Stimulated activated naive CD8-positive, alpha-beta T cell treated with anti-CD3 and anti-CD28 coated beads, Interleukin-15, Interleukin-2, amounts not matched to agents 100 U/mL and 50 U/mL, for 24 hours (primary cell): ENCODE results near the gene POP7.

Experiments used
- ATAC-seq: fragments of 150-1000 bp; cut with Tn5 transposase; one replicate; pipeline ENCODE4 v1.10.0; 2021
- DNase-seq: peaks from one replicate; pipeline ENCODE4 v3.0.0; 2021

Gene POP7

DNA sequence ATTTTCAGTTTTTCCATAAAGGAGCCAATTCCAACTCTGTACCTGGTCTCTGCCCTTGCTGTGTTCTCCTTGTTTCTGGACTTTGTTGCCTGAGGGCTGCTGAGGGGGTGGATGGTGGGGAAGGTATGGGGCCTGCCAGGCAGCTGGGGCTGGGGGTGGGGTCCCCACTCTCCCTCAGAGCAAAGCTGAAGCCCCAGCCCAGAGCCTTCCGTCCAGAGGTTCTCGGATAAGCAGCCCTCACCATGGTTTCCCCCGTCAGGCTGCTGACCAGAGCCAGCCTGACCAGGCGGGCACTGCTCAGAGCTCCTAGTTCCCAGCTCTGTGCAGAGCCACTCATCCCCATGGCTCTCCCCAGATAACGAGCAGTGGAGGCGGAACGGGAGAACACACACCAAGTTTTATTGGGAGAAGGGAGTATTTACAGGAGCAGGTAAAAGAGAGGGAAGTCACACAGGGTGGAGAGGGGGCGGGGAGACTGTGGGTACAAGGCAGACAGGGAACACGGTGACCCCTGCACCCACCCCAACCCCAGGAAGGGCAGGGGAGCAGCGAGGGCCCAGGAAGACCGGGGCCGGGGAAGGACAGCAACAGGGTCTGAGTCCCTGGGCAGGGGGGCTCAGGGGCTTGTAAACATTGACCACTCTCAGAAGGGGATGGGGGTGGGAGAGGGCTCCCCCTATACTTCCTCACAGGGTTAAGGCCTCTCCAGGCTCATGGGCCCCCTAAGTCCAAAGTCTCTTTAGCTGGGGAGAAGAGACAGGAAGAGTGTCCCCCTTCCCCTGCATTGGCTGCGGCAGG, 26.6 kb upstream of the POP7 start:
- ATAC-seq (no peak), DNase-seq (no peak)

DNA sequence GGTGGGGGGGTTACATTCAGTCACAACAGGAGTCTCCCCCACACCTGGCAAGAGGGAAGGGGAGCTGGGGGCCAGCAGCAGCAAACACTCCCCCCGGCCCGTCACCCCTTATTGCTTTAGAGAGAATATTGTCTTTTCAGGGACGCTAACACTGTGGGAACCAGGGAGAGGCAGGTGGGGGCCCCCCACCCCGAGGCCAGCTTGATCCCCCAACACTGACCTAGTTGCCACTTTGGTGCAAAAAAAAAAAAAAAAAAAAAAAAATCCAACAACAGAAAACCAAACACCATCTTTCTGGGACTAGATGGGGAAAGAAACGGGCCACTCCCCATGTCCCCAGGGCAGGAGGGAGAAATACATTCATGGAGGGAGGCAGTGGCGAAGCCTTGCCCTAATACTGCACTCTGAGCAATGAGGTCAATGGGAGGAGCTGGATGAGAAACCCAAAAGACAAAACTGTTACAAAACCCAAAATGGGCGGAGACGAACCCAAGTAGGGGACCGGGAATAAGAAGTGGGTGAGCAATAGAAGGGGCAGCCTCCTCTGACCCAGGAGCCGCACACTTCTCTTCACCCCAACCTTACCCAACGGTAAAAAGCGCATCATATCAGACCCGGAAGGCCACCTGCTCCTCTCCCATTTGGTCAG, 25.9 kb upstream of the POP7 start:
- no peak for ATAC-seq
- DNase-seq = no peak

DNA sequence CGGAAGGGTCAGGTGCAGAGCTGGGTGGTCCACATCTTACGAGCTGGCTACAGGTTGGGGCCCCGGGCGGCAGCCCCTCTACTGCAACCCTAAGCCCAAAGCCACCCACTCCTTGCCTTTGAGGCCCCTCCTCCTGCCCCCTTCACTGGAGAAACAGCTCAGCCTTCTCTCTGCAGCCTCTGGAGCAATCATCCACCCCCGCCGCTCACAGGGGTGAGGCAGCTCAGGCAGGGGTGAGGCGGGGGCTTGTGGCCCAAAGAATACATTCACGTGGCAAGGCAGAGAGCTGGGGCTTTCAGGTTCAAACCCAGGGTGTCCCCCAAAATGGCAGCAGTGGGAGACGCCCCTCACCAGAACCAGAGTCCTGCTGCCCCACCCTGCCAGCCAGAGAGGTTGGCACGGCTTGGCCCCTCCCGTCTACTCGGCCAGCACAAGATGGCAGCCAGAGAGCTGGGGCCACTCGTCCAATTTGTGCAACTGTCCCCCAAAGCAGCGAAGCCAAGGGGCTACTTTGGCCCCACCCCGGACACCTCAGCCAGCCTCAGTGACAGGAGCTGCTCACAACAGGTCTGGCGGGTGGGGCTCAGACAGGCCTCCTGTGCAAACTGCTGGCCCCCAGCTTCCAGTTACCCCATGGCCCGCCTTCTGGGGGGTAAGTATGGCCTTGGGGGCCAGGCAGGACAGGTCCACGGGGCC, 25.2 kb upstream of the POP7 start:
- DNase-seq = no peak
- ATAC-seq = no peak

DNA sequence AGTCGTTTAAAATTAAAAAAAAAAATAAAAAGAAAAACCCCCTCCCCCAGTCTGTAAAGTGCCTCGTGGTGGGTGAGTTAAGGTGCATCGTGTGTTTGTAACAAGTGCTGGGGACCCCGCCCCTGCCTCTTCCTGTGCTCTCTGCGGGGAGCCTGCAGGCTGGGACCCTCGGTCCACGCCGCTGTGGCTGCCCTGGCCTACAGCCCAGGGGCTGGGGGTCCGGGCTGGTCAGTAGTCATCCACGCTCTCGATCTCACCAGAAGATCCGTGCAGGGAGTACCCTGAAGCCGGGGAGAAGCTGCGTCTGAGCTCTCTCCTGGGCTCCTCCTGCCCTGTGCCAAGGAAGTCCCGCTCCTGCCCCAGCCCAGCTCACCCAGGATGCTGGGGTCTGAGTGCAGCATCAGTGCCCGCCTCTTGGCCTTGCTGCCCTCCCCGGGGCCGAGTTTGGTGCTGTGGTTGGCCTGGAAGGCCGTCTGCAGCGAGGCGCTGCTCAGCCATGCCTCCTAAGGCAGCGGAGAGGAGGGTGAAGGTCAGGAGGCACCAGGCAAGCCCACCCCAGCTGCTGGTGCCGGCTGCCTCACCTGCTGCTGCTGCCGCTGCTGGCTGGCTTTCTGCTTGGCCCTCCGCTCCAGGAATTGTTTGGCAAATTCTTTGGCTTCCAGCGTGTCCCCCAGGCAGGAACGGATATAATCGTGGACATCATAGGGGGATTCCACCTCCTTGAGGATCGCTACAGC, 24.3 kb upstream of the POP7 start:
- no peak for ATAC-seq

DNA sequence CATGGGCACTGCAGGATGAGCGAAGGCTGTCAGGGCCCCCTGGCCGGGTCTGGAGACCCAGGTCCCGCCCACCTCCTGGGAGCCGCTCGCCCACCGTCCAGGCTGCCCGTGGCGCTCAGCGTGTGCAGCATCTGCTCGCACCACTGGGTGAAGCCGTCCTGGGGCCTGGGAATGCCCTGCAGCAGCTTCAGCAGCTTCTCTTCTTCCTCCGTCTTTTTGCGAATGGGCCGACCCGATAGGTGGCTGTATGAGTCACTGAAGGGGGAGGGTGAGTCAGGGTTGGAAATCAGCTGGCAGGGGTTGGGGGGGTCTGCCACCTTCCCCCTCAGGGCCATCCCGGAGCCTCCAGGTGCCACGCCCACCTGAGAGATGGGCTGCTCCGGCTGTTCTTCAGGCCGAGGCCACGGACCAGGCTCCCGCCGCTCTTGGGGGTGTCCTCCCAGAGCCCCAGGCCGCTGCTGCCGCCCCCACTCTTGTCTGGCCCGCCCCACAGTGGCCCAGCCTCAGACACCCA, 23.6 kb upstream of the POP7 start:
- ATAC-seq (peak; percentile 4), DNase-seq (no peak)

More for the DNA sequence above, 24.3 kb upstream of the POP7 start:
- no peak for DNase-seq

DNA sequence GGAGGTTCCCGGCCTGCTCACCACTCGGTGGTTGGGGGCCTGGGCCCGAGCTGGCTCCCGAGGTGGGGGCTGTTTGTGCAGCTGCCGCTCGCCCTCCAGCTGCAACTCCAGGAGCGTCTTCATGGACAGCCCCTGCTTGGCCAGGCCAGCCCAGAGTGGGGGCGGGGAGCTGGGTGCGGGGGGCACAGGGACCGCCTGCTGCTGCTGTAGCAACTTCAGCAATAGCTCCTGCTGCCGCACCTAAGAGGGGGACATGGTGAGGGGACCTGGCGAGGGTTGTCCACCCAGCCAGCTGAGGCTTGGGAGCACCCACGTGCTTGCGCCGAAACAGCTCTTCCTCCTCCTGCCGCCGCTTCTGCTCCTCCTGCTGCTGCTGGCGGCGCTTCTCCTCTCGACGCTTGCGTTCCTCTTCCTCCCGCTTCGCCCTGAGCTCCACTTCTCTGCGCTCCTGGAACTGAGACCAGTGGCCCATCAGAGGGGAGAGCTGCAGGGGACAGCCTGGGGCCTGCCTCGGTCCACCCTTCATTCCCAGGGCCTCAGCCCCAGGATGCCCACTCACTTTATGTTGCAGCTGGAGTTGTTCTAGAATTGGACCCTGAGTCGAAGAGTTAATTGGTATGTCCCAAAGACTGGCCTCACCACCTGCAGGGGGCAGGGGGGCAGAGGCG, 22.8 kb upstream of the POP7 start:
- DNase-seq (no peak), ATAC-seq (no peak)

DNA sequence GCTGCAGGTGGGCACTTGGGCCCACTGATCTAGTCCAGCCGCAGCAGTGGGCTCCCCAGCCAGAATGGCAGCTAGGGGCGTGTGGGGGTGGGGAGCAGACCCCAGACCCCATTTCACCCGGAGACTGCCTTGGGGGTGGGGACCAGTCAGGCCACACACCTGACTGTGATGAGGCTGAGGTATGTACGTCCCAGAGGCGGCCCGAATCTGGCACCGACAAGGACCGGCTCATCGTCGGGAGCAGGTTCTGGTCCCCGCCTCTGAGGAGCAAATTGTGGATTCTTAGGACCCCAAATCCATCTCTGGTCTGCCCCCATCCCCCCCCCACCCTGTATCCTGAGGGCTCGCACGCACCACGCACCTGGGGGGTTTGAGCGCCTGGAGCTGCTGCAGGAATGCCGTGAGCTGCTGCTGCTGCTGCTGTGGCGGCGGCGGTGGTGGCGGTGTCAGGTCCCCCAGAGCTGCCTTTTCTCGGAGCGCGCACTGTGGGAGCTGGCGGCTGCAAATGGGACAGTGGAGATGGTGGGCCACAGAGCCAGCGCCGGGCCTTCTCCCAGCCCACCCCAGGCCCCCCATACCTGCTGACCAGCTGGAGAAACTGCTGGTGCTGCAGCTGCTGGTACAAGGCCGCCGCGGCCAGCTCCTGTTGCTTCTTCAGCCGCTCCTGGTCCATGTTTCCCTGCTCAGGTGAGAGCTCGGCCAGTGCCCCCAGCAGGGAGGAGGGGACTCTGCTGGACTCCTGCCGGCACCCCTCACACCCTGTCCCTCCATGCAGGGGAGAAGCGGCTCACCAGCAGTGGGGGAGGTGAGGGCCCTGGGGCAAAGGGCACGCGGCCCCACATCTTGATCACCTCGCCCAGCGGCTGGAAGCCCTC, 22.0 kb upstream of the POP7 start:
- DNase-seq (no peak), ATAC-seq (no peak)

DNA sequence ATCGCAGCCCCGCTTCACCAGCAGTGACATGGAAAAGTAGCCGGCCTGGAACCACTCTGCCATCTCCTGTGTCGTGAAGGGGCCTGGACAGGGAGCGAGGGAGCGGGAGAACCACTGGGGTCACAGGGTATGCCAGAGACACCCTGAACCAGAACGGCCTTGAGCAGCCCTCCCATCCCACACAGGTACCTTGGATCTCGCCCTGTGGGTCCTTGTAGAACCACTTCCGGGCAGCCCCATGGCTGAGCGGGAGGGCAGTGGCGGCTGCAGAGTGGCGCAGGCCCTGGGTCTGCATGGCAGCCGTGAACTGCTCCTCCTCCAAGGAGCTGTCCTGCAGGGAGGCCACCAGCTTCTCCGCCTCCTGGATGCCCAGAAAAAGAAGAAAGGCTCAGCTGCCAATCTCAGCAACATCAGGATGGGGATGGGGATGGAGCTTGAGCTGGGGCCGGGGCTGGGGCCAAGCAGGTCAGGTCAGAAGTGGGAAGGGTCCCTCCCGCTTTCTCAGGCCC, 21.3 kb upstream of the POP7 start:
- DNase-seq (no peak), ATAC-seq (no peak)

DNA sequence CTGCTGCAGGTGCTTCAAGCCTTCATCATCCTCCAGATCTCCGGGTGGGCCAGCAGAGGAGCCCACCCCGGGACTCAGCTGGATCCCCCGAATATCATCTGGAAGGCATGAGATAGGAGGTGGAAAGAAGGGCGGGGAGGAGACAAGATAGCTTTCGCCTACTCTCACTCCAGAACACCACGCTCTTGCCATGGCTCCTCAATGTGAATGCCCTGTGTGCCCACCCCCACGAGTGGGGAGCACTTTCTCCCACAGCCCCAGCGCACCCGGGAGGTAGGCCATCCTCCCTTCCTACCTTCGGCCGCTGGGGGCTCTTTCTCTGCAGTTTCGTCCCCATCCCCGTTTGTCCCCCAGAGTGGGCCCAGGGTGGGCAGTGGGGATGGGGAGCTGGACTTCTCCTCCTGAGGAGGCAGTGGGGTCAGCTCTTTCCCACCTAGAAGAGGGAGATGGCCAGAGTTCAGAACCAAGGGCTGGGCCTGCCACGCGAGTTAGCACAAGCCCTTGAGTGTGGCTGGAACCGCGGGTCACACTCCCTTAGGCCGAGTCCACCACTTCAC, 20.8 kb upstream of the POP7 start:
- ATAC-seq = no peak
- DNase-seq = no peak

DNA sequence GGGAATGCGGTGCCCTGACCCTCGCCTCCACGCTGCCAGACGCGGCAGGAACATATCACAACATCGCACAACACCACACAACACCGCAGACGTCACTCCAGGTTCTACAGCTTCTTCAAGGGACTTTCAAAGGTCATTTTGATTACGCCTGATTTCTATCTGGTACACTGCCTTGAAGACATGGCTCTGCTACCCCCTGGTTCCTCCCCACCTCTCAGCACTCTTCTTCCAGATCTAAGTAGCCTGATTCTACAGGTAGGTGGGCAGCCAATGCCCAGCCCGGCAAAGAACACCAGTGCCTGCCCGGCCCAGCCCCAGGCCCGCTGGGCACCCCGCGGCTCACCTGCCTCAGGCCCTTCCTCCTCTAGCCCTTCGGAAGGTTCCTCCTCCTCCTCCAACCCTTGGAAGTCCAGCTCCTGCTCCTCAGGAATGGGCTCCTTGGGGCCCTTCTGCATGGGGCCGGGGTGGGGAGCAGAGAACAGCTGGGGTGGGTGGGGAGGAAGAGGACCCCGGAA, 20.2 kb upstream of the POP7 start:
- ATAC-seq (no peak), DNase-seq (no peak)

DNA sequence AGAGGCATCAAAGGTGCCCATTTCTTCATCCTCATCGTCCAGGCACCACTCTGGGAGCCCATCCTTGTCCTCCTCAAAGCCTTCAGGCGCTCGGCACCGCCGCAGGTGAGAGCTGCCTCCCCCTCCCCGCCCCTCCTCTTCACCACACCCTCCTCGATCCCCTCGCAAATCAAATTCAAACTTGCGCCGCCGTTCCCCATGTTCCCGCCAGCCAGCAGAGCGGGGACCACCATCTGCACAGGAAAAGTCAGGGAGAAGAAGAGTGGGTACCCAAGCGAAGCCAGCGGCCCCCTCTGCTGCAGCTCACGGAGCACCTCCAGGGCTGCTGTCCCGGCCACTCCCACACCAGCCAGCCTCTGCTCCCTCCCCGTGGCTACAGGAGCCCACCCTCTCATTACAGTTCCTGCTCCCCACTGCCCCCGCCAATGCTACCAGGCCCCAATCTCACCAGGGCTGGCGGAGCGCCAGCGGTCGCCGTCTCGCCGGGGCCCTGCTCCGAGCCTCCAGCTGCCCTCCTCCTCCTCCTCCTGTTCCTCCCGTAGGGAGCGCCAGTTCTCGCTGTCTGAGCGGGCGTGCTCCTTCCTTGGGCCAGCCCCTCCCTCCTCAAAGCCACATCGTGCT, 19.6 kb upstream of the POP7 start:
- ATAC-seq = no peak
- DNase-seq = no peak

DNA sequence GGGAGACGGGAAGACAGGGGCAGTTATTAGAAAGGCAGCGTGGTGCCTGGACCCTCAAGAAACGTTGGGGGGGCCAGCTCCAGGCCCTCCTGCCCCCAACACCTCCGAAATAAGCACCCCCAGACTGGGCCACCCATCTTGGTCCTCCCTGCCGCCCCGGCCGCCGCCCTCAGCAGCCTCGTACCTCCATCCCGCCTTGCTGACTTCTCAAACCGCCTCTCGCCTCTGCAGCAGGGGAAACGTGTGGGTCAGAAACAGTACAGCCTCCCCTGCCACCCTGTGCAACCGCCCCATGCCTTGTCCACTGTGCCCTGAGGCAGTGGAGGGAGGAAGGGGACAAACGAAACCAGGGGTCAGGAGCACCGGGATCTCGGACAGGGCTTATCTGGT, 19.1 kb upstream of the POP7 start:
- ATAC-seq (no peak), DNase-seq (no peak)

DNA sequence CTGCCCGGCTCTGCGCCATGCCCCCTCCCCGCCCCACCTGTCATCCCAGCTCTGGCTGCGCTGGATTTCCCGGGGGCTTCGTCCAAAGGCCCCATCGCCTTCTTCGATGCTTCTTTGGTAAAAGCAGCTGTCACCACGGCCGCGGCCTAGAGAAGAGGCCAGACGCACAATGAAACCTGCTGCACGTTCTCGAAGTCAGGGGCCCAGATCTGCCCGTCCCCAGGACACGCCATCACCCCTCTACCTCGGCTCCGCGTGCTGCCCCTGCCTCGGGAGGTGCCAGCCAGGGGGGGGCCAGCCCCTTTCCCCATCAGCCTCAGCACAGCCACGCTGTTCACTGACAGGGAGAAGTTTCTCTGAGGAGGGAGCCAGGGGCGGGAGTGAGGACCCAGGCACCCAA, 18.7 kb upstream of the POP7 start:
- no peak for ATAC-seq
- no peak for DNase-seq

DNA sequence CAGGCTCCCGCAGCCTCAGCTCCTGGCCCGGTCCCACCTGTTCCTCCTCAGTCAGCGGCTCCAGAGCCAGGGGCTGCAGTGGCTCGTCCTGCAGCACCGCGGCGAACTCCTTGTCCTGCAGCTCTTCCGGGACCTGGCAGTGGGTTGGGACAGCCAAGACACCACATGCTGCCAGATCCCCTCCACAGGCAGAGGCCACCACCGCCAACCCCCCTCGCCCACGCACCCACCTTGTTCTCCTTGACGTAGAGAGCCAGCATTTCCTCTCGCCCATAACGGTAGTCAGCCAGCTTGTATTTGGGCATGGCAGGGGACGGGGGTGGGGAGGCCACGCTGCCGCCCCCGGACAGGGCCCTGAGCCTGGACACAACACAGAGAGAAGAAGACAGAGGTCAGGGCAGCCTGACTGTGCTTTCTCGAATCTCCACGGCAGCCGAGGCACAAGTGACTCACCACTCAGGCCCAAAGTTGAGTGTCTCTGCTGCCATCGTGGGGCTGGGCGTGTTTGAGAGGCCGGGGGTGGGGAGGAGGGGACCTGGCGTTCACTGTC, 18.1 kb upstream of the POP7 start:
- DNase-seq = no peak

DNA sequence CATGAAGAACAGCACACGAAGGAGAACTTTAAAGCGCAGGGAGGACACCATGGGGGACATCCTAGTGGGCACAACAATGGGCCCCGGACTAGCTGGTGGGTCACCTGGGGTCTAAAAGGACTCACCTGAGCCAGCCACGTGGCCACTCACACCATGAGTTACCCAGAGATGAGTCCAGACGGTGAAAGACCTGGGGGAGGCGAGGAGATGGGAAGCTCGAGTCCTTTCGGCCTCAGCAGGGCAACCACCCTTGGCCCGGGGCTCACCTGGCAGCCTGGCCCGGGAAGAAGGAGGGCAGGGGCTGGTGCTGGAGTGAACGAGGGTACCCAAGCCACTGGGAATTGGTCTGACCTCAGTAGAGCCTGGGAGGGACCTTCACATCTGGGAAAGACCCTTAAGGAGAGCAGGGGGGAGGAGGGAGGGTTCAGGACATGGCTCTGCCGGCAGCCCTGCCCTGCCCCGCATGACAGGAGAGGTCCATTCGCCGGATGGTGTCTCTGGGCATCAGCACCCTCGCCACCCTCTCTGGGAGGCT, 17.5 kb upstream of the POP7 start:
- ATAC-seq = no peak

More for the DNA sequence above, 18.1 kb upstream of the POP7 start:
- ATAC-seq = no peak

DNA sequence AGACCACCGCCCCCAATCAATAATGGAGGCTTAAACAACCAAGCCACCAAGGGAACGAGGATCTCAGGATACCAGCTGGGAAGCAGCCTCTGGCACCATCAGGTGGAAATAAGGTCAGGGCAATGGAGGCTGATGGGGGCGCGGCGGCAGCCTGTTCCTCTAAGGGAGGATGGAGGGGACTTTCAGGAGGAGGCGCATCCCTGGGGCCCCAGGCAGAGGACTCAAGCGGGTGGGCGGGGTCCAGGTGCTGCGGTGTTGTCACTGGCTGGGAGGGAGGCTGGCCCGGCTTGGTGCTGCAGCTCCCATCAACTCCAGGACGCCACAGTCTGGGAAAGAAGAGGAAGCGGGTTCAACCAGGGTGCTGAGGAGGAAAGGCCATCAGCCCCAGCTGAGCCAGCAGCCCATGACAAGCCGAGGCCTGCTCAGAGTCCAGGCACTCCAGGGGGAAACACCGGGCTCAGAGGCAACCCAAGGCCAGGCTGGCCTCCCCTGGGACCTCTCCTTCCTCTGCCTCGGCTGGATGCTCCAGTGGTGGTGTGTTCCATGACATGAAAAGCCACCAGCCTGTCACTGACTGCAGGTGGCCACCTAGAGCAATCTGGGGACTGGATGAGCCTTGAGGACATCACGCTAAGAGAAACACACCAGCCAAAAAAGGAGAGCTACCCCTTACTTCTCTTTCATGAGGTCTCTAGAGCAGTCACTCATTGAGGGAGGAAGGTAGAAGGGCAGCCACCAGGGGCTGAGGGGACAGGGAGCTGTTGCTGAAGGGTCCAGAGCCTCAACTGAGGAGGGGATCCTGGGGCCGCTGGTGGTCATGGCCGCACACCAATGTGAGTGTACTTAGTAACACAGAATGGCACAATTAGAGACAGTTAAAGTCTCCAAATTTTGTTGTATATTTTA, 16.4 kb upstream of the POP7 start:
- ATAC-seq = no peak

More for the DNA sequence above, 17.5 kb upstream of the POP7 start:
- DNase-seq = no peak

DNA sequence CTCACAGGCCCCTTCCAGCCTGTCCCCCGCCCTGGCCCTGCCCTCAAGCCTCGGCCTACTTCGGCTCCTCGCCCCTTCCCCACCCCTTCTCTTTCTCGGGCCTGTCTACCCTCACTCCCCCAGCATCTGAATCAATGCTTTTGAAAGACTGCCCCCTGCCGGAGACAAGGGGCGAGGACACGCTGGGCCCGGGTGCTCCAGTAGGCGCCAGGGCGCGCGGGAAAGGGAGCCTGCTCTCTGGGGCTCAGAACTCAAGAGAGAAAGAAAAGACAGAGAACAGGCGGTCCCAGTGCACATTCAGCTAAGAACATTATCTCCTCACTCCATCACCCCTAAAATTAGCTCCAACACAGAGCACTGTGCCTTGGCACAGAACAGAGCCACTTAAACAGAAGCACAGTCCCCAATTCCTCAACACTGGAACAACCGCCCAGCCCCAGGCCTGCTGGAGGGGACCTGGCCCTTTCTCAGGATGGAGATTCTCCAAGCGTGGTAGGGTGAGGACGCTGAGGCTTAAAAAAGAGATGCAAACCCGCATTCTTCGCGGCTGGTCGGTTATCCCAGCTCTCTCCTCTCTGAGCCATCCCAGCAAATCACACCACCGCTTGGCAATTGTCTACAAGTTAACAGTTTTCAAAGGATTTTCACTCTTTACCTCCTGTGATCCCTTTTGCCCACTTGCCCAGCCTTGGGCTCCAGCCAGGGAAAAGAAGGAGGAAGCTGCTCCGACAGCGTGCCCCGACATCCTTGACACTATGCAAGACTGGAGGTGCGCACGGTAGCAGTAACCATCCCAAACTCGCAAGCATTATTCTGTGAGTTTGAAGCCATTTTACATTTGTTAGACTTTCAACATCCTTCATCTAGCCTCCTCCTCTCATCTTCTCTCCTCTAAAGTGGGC, 14.0 kb upstream of the POP7 start:
- ATAC-seq (peak; percentile 74), DNase-seq (peak; percentile 90)

More for the DNA sequence above, 16.4 kb upstream of the POP7 start:
- no peak for DNase-seq
